Epithelial cell of prostate (primary cell): ENCODE results near the gene PRPF38B.

Experiments
- DNase-seq: peaks from one replicate; pipeline ENCODE4 v3.0.0-alpha.2; 2011; ENCODE audit warnings: low read depth, low spot score
- H3K27ac ChIP-seq: fragments of 450-650 bp; 2 replicates; pipeline ENCODE4 v1.5.1; 2017; ENCODE audit warnings: mild to moderate bottlenecking

Gene PRPF38B

GRCh38 chr1:108750476-108751181 lies 58.5 kb downstream of the PRPF38B start:
- no peak for DNase-seq
- H3K27ac ChIP-seq: no peak overlapping the region
